Inflammatory macrophage (primary cell): Measurements from ENCODE around the gene HTR6.

ENCODE experiments used
- DNase-seq, 2 donors: peaks; one replicate each; pipeline ENCODE4 v3.0.0-alpha.2; 2020 to 2022

HTR6 gene

GRCh38 chr1:19728413-19729145 is 63.9 kb downstream of the HTR6 start:
- DNase-seq, result no peak

DNA sequence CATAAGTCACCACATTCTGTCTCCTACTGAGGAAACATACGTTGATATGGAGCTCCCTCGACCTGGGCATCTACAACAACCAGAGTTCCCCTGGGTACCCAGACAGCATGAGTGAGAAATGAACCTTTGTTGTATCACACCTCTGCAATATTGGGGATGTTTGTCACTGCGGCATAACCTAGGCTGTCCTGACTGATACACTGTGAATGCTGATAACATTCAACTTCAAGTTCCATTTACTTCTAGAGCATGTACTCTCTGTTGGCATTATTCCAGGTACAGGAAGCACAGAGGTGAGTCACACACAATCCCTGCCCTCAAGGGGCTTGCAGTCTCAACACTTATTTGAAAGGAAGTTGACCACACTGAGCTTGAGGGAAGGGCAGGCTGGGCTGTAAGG is 65.6 kb downstream of the HTR6 start:
- DNase-seq, result no peak
